Aortic smooth muscle cell (primary cell): ENCODE measurements around the gene KBTBD13. TPM values are rescaled to one million over a fixed set of nuclear protein-coding genes. Genes with fewer than 3 reads are reported as not detected.

Experiments
- total RNA-seq: library from RNA; depleted of rRNA; stranded (reverse); fragments of >200 nt; gene quantifications from 2 replicates; pipeline ENCODE4 v1.2.3, GENCODE V29; 2014

KBTBD13 gene
- not detected in 2 replicates for total RNA-seq

DNA sequence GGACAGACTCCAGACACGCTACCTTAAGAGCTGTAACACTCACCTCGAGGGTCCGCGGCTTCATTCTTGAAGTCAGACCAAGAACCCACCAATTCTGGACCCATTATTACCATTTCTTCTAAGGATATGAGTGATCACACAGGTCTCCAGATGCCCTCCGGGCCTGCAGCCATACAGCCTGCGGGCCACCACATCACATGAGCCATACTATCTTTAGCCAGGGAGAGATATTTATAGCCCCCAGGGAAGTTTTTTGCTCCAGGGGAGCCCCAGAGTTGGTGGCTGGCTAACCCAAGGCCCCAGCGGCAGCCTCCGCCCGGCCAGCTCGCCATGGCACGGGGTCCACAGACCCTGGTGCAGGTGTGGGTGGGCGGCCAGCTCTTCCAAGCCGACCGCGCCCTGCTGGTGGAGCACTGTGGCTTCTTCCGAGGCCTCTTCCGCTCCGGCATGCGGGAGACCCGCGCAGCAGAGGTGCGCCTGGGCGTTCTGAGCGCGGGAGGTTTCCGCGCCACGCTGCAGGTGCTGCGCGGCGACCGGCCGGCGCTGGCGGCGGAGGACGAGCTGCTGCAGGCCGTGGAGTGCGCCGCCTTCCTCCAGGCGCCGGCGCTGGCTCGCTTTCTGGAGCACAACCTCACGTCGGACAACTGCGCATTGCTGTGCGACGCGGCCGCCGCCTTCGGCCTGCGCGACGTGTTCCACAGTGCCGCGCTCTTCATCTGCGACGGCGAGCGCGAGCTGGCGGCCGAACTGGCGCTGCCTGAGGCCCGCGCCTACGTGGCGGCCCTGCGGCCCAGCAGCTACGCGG lies at the start of gene KBTBD13:
Gene KBTBD13 (plus strand): TSS at position 261 of the 805 bp plus-strand sequence. CDS start 70 bp downstream, at position 331.

DNA sequence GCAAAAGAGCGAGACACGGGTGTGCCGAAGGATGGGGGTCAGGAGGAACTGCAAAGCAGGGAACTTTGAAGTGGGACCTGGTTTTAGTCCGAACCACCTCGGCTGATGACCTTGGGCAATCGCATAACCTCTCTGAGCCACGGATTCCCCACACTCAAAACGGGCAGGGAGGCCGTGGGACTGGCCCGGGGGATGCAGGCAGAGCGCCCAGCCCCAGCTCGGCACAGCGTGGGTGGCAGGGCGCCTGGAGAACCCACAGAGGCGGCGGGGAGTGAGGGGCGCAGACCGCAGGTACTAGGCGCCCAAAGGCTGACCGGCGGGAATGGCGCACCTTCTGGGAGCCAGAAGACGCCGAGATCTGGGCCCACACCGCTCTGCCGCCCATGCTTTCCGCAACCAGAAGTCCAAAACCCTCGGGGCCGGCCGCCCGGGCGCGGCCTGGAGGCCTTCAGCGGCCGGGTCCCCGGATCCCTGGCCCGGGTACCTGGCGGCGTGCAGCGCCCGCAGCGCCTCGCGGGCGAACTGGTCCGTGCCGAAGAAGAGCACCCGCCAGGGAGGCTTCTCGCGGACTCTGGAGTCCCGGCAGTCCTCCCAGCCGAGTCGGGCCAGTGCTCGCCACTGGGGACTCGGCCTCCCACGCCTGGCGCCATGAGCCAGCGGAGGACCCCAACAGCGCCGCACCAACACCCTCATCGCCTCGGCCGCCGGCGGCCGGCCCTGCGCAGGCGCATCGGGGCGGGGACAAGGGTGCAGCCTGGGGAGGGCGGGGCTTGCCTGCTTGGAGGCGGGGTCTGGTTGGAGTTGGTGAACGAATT lies 47.4 kb upstream of the KBTBD13 start, which contains the start of gene MTFMT:
Gene MTFMT (minus strand): TSS at position 719 of the 815 bp plus-strand sequence. CDS start 26 bp downstream, at position 693.

DNA sequence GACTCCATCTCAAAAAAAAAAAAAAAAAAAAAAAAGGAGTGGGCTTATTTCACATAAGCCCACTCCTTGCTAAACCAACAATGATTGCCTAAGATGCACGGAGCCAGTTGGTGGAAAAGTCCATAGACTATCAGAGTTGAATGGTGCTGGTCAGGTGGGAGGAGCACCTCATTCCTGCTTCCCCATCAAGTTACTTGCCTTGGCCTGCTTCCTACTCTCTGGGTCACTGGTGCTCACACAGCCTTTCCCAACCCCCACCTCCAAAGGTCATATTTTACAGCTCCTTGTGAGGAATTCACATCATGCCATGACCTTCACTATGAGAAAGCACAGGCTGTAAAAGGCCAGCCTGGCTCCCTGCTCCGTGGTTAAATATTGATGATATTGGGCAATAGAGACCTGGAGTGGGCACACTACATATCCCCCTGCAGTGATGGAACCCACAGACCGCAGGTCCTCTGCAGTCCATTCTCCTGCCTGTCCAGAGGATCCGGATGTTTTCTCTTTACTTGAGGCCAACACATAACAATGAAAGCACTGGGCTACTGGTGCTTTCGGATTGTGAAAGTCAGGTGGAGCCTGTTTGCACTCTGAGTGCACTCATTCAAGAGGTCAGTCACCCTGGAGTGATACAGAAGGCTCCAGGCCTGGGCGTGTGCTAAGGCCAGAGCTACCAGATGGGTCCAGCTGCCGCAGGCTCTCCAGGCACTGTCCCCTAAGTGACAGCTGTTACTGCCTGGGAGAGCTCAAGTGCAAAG lies 31.6 kb upstream of the KBTBD13 start, which contains the start of gene SLC51B:
Gene SLC51B (plus strand): TSS at position 664 of the 758 bp plus-strand sequence. CDS start 4,618 bp downstream, outside the sequence.

DNA sequence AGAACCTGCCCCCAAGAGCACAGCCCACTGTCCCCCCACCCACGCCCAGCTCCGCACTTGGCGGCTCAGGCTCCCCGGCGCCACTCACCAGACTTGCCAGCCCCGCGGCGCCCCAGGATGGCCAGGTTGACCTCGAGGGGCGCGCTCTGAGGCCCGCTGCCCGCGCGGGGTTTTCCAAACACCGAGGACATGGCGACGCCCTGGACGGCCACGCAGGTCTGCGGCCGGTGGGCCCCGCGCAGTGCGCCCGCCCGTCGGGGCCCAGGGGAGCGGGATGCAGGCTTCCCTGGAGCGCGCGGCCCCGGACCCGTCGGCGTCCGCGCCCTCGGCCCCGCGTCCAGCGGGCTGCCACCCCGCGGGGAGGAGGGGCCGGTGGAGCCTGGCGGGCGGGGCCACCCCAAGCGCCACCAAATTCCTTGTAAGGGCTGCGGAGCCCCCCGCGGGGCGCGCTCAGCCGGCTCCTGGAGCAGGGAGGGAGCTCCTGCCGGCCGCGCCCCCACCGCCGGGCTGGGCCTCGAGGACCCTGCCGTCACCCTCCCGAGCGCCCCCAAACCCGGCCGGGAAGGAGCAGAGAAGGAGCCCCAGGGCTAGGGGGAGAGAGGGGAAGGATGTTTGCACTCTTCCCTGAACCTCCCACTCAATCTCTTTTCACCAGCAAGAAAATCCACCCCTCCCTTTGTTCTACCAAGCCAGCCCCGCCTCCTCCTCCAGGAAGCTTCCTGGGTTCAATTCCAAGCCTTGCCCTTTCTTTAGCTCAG lies 8.7 kb upstream of the KBTBD13 start, which contains the start of gene RASL12:
Gene RASL12 (minus strand): TSS at position 347 of the 758 bp plus-strand sequence. CDS start 156 bp downstream, at position 191.

DNA sequence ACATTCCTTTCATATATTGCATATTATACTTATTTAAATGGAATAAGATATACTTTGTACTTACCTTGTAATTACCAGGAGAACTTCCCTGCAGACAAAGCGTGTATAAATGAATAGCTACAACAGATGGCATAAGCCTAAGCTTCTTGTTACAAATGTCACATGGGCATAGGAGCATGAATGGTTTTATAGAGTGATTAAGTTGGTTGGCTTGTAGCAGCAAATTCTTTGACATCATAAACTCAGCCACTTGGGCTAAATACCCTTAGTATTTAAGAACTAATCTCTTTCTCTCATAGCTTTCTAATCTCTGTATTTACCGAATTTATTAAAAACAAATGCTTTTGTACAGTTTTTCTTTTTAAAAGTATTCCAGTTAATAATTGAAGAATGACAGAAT lies 38.5 kb downstream of the KBTBD13 start, which contains the start of gene UBAP1L:
Gene UBAP1L (minus strand): TSS at position 115 of the 400 bp plus-strand sequence. CDS start 8,985 bp downstream, outside the sequence.

Other genes starting within 250 kb of the KBTBD13 start
- gene PLEKHO2, start 234.8 kb upstream of the KBTBD13 start, total RNA-seq, result 27.9 and 29.3 TPM in 2 replicates
- 6.7 and 7.3 TPM in 2 replicates for gene ANKDD1A, start 164.8 kb upstream of the KBTBD13 start, total RNA-seq
- 53.9 and 68.5 TPM in 2 replicates for gene SPG21, start 86.8 kb upstream of the KBTBD13 start, total RNA-seq
- 9.3 and 14.3 TPM in 2 replicates for gene MTFMT, start 47.1 kb upstream of the KBTBD13 start, total RNA-seq
- not detected in 2 replicates for gene SLC51B, start 31.4 kb upstream of the KBTBD13 start, total RNA-seq
- gene RASL12, start 8.8 kb upstream of the KBTBD13 start, total RNA-seq, result 0.06 TPM in 1 of 2 replicates, not detected in the other
- gene UBAP1L, start 38.5 kb downstream of the KBTBD13 start, total RNA-seq, result 1.2 TPM in 2 replicates
- gene PDCD7, start 57.1 kb downstream of the KBTBD13 start, total RNA-seq, result 12.0 and 12.3 TPM in 2 replicates
- gene CLPX, start 108.6 kb downstream of the KBTBD13 start, total RNA-seq, result 37.7 and 47.5 TPM in 2 replicates
- gene CILP, start 134.7 kb downstream of the KBTBD13 start, total RNA-seq, result not detected in 2 replicates
- 1.2 and 1.9 TPM in 2 replicates for gene PARP16, start 210.1 kb downstream of the KBTBD13 start, total RNA-seq
- not detected in 2 replicates for gene RNU5A-1, start 219.3 kb downstream of the KBTBD13 start, total RNA-seq
- gene RNU5B-1, start 227.9 kb downstream of the KBTBD13 start, total RNA-seq, result not detected in 2 replicates